Ascending aorta (tissue), 2 donors: ENCODE data around the gene NLRP3. TPM values are rescaled to one million over a fixed set of nuclear protein-coding genes. Genes with fewer than 3 reads are reported as not detected.

ENCODE experiments used
- DNase-seq, 2 donors: peaks; one replicate each; pipeline ENCODE4 v3.0.0-alpha.2; 2019; ENCODE audit warnings: low spot score in 2 of 2
- H3K27ac ChIP-seq, 2 donors: fragments of 200-600 bp; sonication (generic); one replicate each; pipeline ENCODE4 v1.5.1; 2016 to 2017; ENCODE audit warnings: mild to moderate bottlenecking in 1 of 2
- H3K27me3 ChIP-seq: fragments of 200-600 bp; sonication (generic); one replicate; pipeline ENCODE4 v1.5.1; 2017
- H3K36me3 ChIP-seq, 2 donors: fragments of 200-600 bp; sonication (generic); one replicate each; pipeline ENCODE4 v1.5.1; 2016
- H3K4me1 ChIP-seq, 2 donors: fragments of 200-600 bp; sonication (generic); one replicate each; pipeline ENCODE4 v1.5.1; 2016 to 2017; ENCODE audit warnings: mild to moderate bottlenecking in 1 of 2
- H3K4me3 ChIP-seq, 2 donors: fragments of 200-600 bp; sonication (generic); one replicate each; pipeline ENCODE4 v1.5.1; 2016 to 2017; ENCODE audit warnings: mild to moderate bottlenecking in 1 of 2
- H3K9me3 ChIP-seq, 2 donors: fragments of 200-600 bp; sonication (generic); one replicate each; pipeline ENCODE4 v1.5.1; 2016
- intact Hi-C: fragments of 100-400 bp; cut with DNase I; formaldehyde crosslinking; loops from one replicate; pipeline ENCODE4 v1.15.1; 2023
- total RNA-seq: library from RNA; depleted of rRNA; stranded (reverse); fragments of >200 nt; gene quantifications from one replicate; pipeline ENCODE4 v1.1.0, GENCODE V29; 2016
- TF ChIP-seq, protein P1 (sequence below), 3 experiments: fragments of 200-600 bp in 2 of 3; fragments of 450-650 bp in 1 of 3; sonication (generic) in 2 of 3; IDR thresholded peaks; one replicate each; pipeline ENCODE4 v1.5.1; 2016 to 2019; ENCODE audit warnings: antibody characterized with exemption in 3 of 3, mild to moderate bottlenecking in 1 of 3, moderate library complexity in 1 of 3

Gene NLRP3
- total RNA-seq, 1 donor from 2014 or later = 0.11 TPM

- no peak overlapping the region for H3K27ac ChIP-seq
- no peaks in the 10 kb centered on the region for H3K36me3 ChIP-seq
- peaks cover 0 to 4% of the 10 kb centered on the region in 2 donors for H3K4me1 ChIP-seq
- H3K27me3 ChIP-seq = no peaks in the 10 kb centered on the region
- TF ChIP-seq, protein P1, sequence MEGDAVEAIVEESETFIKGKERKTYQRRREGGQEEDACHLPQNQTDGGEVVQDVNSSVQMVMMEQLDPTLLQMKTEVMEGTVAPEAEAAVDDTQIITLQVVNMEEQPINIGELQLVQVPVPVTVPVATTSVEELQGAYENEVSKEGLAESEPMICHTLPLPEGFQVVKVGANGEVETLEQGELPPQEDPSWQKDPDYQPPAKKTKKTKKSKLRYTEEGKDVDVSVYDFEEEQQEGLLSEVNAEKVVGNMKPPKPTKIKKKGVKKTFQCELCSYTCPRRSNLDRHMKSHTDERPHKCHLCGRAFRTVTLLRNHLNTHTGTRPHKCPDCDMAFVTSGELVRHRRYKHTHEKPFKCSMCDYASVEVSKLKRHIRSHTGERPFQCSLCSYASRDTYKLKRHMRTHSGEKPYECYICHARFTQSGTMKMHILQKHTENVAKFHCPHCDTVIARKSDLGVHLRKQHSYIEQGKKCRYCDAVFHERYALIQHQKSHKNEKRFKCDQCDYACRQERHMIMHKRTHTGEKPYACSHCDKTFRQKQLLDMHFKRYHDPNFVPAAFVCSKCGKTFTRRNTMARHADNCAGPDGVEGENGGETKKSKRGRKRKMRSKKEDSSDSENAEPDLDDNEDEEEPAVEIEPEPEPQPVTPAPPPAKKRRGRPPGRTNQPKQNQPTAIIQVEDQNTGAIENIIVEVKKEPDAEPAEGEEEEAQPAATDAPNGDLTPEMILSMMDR (IDR thresholded peaks at IDR 0.05) = no peak
- no peaks in the 10 kb centered on the region for H3K9me3 ChIP-seq
- no peak for DNase-seq
- intact Hi-C loops = no loop called here
- no peak overlapping the region for H3K4me3 ChIP-seq
These were observed 15.3 kb upstream of the NLRP3 start for GRCh38 chr1:247400685-247401084.

DNA sequence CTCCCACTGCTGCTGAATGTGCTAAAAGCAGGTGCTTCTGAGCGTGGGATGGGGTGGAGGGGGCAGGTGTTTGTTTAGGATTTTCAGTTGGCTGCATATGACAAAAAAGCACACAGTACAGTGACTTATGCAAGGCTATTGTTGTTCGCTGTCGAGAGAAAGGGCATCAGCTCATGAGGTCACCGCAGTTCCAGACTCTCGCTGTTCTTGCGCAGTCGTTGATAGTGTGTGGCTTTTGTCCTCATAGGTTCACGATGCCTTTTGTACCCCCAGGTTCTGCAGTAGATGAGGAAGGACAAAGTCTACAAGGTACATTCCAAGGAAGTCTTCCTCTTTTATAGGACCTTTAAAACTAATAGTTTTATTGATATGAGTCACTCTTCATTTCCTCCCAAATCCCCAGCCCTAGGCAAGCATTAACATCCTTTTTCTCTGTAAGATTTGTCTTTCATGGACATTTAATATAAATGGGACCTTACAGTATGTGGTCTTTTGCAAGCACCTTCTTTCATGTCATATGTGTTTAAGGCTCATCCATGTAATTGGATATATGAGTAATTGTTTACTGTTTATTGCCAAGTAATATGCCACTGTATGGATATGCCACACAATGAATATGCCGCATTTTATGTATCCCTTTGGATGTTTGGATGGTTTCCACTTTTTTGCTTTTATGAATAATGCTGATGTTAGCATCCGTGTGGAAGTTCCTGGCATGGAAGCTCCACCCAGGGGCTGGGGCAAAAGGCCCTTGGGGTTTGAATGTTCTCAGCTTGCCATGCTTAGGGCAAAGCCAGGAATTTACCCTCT, 14.5 kb upstream of the NLRP3 start:
- Histone ChIP-seq H3K4me1 (peaks cover 0 to 4% of the 10 kb centered on the region in 2 donors), H3K4me3 (no peak overlapping the region), H3K27ac (no peak overlapping the region), H3K9me3 (no peaks in the 10 kb centered on the region), H3K27me3 (no peaks in the 10 kb centered on the region), H3K36me3 (no peaks in the 10 kb centered on the region)
- intact Hi-C loops = no loop called here
- no peak for DNase-seq
- TF ChIP-seq, protein P1 (IDR thresholded peaks at IDR 0.05) = no peak

- intact Hi-C loops = no loop called here
- Histone ChIP-seq H3K36me3 (no peaks in the 10 kb centered on the region), H3K4me1 (peaks cover 0 to 4% of the 10 kb centered on the region in 2 donors), H3K4me3 (no peak overlapping the region), H3K9me3 (no peaks in the 10 kb centered on the region), H3K27ac (no peak overlapping the region), H3K27me3 (no peaks in the 10 kb centered on the region)
- no peak for DNase-seq
- TF ChIP-seq, protein P1 (IDR thresholded peaks at IDR 0.05) = no peak
These were observed 13.8 kb upstream of the NLRP3 start for GRCh38 chr1:247402120-247402675.

DNA sequence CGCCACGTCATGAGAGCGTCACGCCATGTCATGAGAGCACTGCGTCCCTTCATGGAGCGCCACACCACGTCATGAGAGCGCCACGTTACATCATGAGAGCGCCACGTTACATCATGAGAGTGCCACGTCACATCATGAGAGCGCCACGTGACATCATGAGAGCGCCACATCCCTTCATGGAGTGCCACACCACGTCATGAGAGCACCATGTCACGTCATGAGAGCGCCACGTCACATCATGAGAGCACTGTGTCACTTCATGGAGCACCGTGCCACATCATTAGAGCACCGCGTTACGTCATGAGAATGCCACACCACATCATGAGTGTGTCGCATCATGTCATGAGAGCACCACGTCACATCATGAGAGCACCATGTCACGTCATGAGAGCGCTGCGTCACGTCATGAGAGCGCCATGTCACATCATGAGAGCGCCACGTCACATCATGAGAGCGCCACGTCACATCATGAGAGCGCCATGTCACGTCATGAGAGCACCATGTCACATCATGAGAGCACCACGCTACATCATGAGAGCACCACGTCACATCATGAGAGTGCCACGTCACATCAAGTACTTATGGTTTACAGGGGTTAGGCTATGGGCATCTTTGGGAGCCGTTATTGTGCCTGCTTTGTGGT, 9.8 kb upstream of the NLRP3 start:
- Histone ChIP-seq H3K36me3 (no peaks in the 10 kb centered on the region), H3K27me3 (no peaks in the 10 kb centered on the region), H3K4me3 (no peak overlapping the region), H3K4me1 (peaks cover 0 to 4% of the 10 kb centered on the region in 2 donors), H3K9me3 (no peaks in the 10 kb centered on the region), H3K27ac (no peak overlapping the region)
- TF ChIP-seq, protein P1 (IDR thresholded peaks at IDR 0.05) = no peak
- no peak for DNase-seq
- intact Hi-C loops = no loop called here

GRCh38 chr1:247407180-247407616, 8.8 kb upstream of the NLRP3 start:
- Histone ChIP-seq H3K27ac (no peak overlapping the region), H3K36me3 (no peaks in the 10 kb centered on the region), H3K4me1 (peaks cover 0 to 4% of the 10 kb centered on the region in 2 donors), H3K9me3 (no peaks in the 10 kb centered on the region), H3K27me3 (no peaks in the 10 kb centered on the region), H3K4me3 (no peak overlapping the region)
- DNase-seq = peak; percentile 34 to 78
- intact Hi-C loops = no loop called here
- TF ChIP-seq, protein P1 (IDR thresholded peaks at IDR 0.05) = no peak
